Lower leg skin (tissue), 3 donors: ENCODE results near the gene ICAM4.

Experiments
- POLR2A ChIP-seq, 2 donors: fragments of 450-650 bp; IDR thresholded peaks; one replicate each; pipeline ENCODE4 v1.6.1; 2016 to 2017; ENCODE audit warnings: antibody characterized with exemption in 2 of 2, mild to moderate bottlenecking in 1 of 2, moderate library complexity in 1 of 2
- TF ChIP-seq, protein P1 (sequence below), 3 donors: fragments of 450-650 bp; IDR thresholded peaks; one replicate each; pipeline ENCODE4 v1.5.1; 2016; ENCODE audit warnings: antibody characterized with exemption in 3 of 3, mild to moderate bottlenecking in 3 of 3, moderate library complexity in 2 of 3

DNA sequence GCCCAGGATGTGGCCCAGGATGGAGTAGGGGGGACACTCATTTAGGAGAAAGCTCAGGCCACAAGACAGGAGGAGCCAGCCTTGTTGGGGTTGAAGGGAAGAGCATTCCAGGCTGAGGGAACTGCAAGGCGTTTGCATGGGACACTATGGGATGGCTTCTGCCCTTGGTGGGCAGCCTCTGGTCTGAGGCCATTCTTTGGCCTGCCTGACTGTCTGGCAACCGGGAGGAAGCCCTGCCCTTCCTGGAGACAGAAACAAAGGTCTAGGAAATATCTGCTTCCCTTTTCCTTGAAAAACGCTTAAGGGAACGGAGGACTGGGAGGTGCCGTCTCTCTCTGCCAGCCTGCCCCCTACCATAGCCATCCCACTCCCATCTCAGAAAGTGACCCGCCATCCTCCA lies 18.7 kb upstream of the ICAM4 start:
- TF ChIP-seq, protein P1, sequence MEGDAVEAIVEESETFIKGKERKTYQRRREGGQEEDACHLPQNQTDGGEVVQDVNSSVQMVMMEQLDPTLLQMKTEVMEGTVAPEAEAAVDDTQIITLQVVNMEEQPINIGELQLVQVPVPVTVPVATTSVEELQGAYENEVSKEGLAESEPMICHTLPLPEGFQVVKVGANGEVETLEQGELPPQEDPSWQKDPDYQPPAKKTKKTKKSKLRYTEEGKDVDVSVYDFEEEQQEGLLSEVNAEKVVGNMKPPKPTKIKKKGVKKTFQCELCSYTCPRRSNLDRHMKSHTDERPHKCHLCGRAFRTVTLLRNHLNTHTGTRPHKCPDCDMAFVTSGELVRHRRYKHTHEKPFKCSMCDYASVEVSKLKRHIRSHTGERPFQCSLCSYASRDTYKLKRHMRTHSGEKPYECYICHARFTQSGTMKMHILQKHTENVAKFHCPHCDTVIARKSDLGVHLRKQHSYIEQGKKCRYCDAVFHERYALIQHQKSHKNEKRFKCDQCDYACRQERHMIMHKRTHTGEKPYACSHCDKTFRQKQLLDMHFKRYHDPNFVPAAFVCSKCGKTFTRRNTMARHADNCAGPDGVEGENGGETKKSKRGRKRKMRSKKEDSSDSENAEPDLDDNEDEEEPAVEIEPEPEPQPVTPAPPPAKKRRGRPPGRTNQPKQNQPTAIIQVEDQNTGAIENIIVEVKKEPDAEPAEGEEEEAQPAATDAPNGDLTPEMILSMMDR (IDR thresholded peaks at IDR 0.05): no peak
- no peak for TF ChIP-seq POLR2A (IDR thresholded peaks at IDR 0.05)
